ENCODE data around the gene GPR146.

GPR146 gene

DNA sequence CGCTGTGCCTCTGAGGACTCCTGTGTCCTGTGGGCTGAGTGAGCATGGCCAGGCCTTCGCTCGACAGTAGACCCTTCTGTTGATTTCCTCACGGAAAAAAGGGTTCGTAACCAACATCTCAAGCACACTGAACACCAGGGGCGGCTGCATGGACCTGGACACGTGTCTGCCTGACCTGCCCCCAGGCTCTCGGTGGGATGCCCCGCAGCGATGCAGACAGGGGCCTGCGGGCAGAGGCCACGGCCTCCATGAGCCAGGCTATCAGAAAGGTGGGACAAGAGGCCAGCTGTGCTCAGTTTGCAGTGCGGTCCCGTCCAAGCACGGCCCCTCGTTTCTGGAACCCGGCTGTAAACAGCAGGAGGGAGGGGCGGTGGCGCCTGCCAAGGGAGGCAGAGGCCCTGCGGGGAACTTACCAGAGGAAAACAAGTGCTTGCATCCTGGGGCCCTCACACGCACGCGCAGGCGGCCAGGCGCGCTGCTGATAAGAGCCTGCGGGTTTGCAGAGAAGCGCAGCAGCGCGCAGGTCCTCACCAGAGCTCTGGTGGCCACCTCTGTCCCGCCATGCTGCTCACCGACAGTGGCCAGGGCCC, 10.6 kb downstream of the GPR146 start:
- H3K9me3 ChIP-seq (replicated peaks in 1 of 2; ENCODE audit: control insufficient read depth in 2 of 2, insufficient read depth in 1 of 2, low read depth in 1 of 2, low read length in 2 of 2), result no peaks in the 10 kb centered on the region
- peak overlapping the region; percentile 94 for H3K18ac ChIP-seq (ENCODE audit: low read length)
- peak overlapping the region; percentile 66 for H2AK5ac ChIP-seq (ENCODE audit: low read depth, low read length)
- no peak for DNase-seq (ENCODE audit: low spot score)
- peak overlapping the region; percentile 80 for H3K23ac ChIP-seq (ENCODE audit: low read depth, low read length, poor library complexity)
- H2AFZ ChIP-seq (ENCODE audit: low read length), result no peak overlapping the region
- no peak overlapping the region for H3K4me2 ChIP-seq (ENCODE audit: insufficient read depth, low read length, poor library complexity, severe bottlenecking)
- H3K36me3 ChIP-seq (replicated peaks in 1 of 2; ENCODE audit: control insufficient read depth in 2 of 2, insufficient read depth in 2 of 2, low read length in 2 of 2), result peaks cover 7 to 9% of the 10 kb centered on the region in 2 donors
- H4K8ac ChIP-seq (ENCODE audit: low read depth, low read length), result no peak overlapping the region
- peaks cover 11% of the 10 kb centered on the region for H3K79me1 ChIP-seq (ENCODE audit: low read depth, low read length)
- H3K4ac ChIP-seq (ENCODE audit: low read length), result peak overlapping the region; percentile 80
- H3K4me3 ChIP-seq (ENCODE audit: low read length in 2 of 2), result no peak overlapping the region
- H4K91ac ChIP-seq (ENCODE audit: low read depth, low read length, poor library complexity), result peak overlapping the region; percentile 68
- H2BK5ac ChIP-seq (ENCODE audit: low read length), result peak overlapping the region; percentile 44
- H2BK12ac ChIP-seq (ENCODE audit: low read length), result peak overlapping the region; percentile 67
- H3K27ac ChIP-seq (replicated peaks; ENCODE audit: low read length), result peak overlapping the region; percentile 65
- peaks cover 24 to 37% of the 10 kb centered on the region in 2 donors for H3K4me1 ChIP-seq (ENCODE audit: control insufficient read depth in 2 of 2, insufficient read depth in 1 of 2, low read depth in 1 of 2, low read length in 2 of 2)
- H2BK15ac ChIP-seq (ENCODE audit: low read length), result peak overlapping the region; percentile 49
- H3K14ac ChIP-seq (ENCODE audit: low read length), result peak overlapping the region; percentile 3
- no peaks in the 10 kb centered on the region for H3K27me3 ChIP-seq (ENCODE audit: control insufficient read depth in 3 of 3, insufficient read depth in 3 of 3, low read depth in 1 of 3, low read length in 3 of 3)
- H2BK120ac ChIP-seq (ENCODE audit: low read depth, low read length), result no peak overlapping the region
- H3K9ac ChIP-seq (ENCODE audit: low read depth, low read length, poor library complexity), result peak overlapping the region; percentile 74
- no CpG with 5 or more reads among the region's 32 CpGs for WGBS, 2 donors (ENCODE audit: extremely low coverage in 2 of 2, insufficient read length in 2 of 2, insufficient replicate concordance in 1 of 2)

DNA sequence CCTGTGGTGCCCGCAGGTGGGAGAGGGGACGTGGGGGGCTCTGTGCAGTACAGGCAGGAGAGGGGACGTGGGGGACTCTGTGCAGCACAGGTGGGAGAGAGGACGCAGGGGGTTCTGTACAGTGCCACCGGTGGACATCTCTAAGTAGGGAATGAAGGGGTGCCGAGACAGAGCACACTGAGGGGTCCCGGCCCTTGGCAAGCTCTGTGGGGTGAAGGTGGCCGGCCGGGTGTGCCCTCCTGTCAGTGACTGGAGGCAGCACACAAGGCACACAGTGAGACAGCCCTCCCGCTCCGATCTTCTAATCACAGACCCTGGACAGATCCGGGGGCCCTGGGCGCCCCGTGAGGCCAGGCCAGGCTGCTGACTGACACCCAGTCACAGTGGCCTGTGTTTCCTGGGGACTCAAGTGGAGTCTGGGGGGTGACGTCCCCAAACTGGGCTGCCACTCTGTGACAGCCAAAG, 11.2 kb downstream of the GPR146 start:
- peak overlapping the region; percentile 94 for H3K18ac ChIP-seq (ENCODE audit: low read length)
- peak overlapping the region; percentile 80 for H3K4ac ChIP-seq (ENCODE audit: low read length)
- H3K9ac ChIP-seq (ENCODE audit: low read depth, low read length, poor library complexity), result peak overlapping the region; percentile 40
- H2BK120ac ChIP-seq (ENCODE audit: low read depth, low read length), result no peak overlapping the region
- H3K79me1 ChIP-seq (ENCODE audit: low read depth, low read length), result peaks cover 11% of the 10 kb centered on the region
- no peak for DNase-seq (ENCODE audit: low spot score)
- no peak overlapping the region for H3K4me2 ChIP-seq (ENCODE audit: insufficient read depth, low read length, poor library complexity, severe bottlenecking)
- peak overlapping the region; percentile 80 for H3K23ac ChIP-seq (ENCODE audit: low read depth, low read length, poor library complexity)
- H2BK12ac ChIP-seq (ENCODE audit: low read length), result peak overlapping the region; percentile 67
- peak overlapping the region; percentile 21 for H2BK15ac ChIP-seq (ENCODE audit: low read length)
- peak overlapping the region; percentile 3 for H3K14ac ChIP-seq (ENCODE audit: low read length)
- peaks cover 7 to 9% of the 10 kb centered on the region in 2 donors for H3K36me3 ChIP-seq (replicated peaks in 1 of 2; ENCODE audit: control insufficient read depth in 2 of 2, insufficient read depth in 2 of 2, low read length in 2 of 2)
- no peak overlapping the region for H4K8ac ChIP-seq (ENCODE audit: low read depth, low read length)
- no peak overlapping the region for H2AFZ ChIP-seq (ENCODE audit: low read length)
- no peaks in the 10 kb centered on the region for H3K9me3 ChIP-seq (replicated peaks in 1 of 2; ENCODE audit: control insufficient read depth in 2 of 2, insufficient read depth in 1 of 2, low read depth in 1 of 2, low read length in 2 of 2)
- peaks cover 24 to 43% of the 10 kb centered on the region in 2 donors for H3K4me1 ChIP-seq (ENCODE audit: control insufficient read depth in 2 of 2, insufficient read depth in 1 of 2, low read depth in 1 of 2, low read length in 2 of 2)
- no peak overlapping the region for H3K27ac ChIP-seq (replicated peaks; ENCODE audit: low read length)
- H2AK5ac ChIP-seq (ENCODE audit: low read depth, low read length), result peak overlapping the region; percentile 66
- no peak overlapping the region for H3K4me3 ChIP-seq (ENCODE audit: low read length in 2 of 2)
- H2BK5ac ChIP-seq (ENCODE audit: low read length), result peak overlapping the region; percentile 44
- no CpG with 5 or more reads among the region's 15 CpGs for WGBS, 2 donors (ENCODE audit: extremely low coverage in 2 of 2, insufficient read length in 2 of 2, insufficient replicate concordance in 1 of 2)
- no peak overlapping the region for H4K91ac ChIP-seq (ENCODE audit: low read depth, low read length, poor library complexity)
- H3K27me3 ChIP-seq (ENCODE audit: control insufficient read depth in 3 of 3, insufficient read depth in 3 of 3, low read depth in 1 of 3, low read length in 3 of 3), result no peaks in the 10 kb centered on the region

- Histone ChIP-seq H3K18ac (ENCODE audit: low read length) (peak overlapping the region; percentile 77), H3K27ac (replicated peaks; ENCODE audit: low read length) (no peak overlapping the region), H4K8ac (ENCODE audit: low read depth, low read length) (no peak overlapping the region), H3K36me3 (replicated peaks in 1 of 2; ENCODE audit: control insufficient read depth in 2 of 2, insufficient read depth in 2 of 2, low read length in 2 of 2) (peaks cover 7 to 9% of the 10 kb centered on the region in 2 donors), H4K91ac (ENCODE audit: low read depth, low read length, poor library complexity) (no peak overlapping the region), H2BK15ac (ENCODE audit: low read length) (peak overlapping the region; percentile 21), H3K4me3 (ENCODE audit: low read length in 2 of 2) (peak overlapping the region in 1 of 2 donors; percentile 54), H3K27me3 (ENCODE audit: control insufficient read depth in 3 of 3, insufficient read depth in 3 of 3, low read depth in 1 of 3, low read length in 3 of 3) (peaks cover 0 to 2% (median 0%) of the 10 kb centered on the region in 3 experiments), H3K9ac (ENCODE audit: low read depth, low read length, poor library complexity) (peak overlapping the region; percentile 75), H3K4me1 (ENCODE audit: control insufficient read depth in 2 of 2, insufficient read depth in 1 of 2, low read depth in 1 of 2, low read length in 2 of 2) (peaks cover 24 to 49% of the 10 kb centered on the region in 2 donors), H3K79me1 (ENCODE audit: low read depth, low read length) (peaks cover 14% of the 10 kb centered on the region), H2BK5ac (ENCODE audit: low read length) (peak overlapping the region; percentile 91), H2AK5ac (ENCODE audit: low read depth, low read length) (peak overlapping the region; percentile 84), H3K23ac (ENCODE audit: low read depth, low read length, poor library complexity) (peak overlapping the region; percentile 34), H2BK120ac (ENCODE audit: low read depth, low read length) (no peak overlapping the region), H2BK12ac (ENCODE audit: low read length) (peak overlapping the region; percentile 34), H2AFZ (ENCODE audit: low read length) (no peak overlapping the region), H3K4ac (ENCODE audit: low read length) (peak overlapping the region; percentile 56), H3K14ac (ENCODE audit: low read length) (peak overlapping the region; percentile 47), H3K4me2 (ENCODE audit: insufficient read depth, low read length, poor library complexity, severe bottlenecking) (no peak overlapping the region), H3K9me3 (replicated peaks in 1 of 2; ENCODE audit: control insufficient read depth in 2 of 2, insufficient read depth in 1 of 2, low read depth in 1 of 2, low read length in 2 of 2) (no peaks in the 10 kb centered on the region)
- WGBS, 2 donors (ENCODE audit: extremely low coverage in 2 of 2, insufficient read length in 2 of 2, insufficient replicate concordance in 1 of 2), result no CpG with 5 or more reads among the region's 36 CpGs
- DNase-seq (ENCODE audit: low spot score), result no peak
Measured at GRCh38 chr7:1055956-1056784, 11.8 kb downstream of the GPR146 start.
